HEK293 (cell line): Measurements from ENCODE around the gene INVS.

Experiments
- CTCF ChIA-PET: fragments of 350-600 bp; formaldehyde crosslinking; extraction: SDS; loops from one replicate; lab custom pipeline; 2021; ENCODE audit warnings: antibody characterized with exemption; lab: Yijun Ruan, JAX
- POLR2A ChIA-PET: fragments of 300-600 bp; formaldehyde crosslinking; extraction: SDS; loops from one replicate; lab custom pipeline; 2020; ENCODE audit warnings: antibody characterized with exemption, inconsistent platforms; lab: Yijun Ruan, JAX
- H3K27ac ChIP-seq: fragments of 200-500 bp; sonication (Bioruptor generic); 2 replicates; pipeline ENCODE4 v1.5.1; 2014; ENCODE audit warnings: low read depth, low read length, control low read depth, inconsistent platforms; ENCODE audit errors: extremely low read depth
- H3K36me3 ChIP-seq, 2 experiments: fragments of 200-500 bp in 1 of 2; sonication (Bioruptor generic) in 1 of 2; 1 replicate in 1 of 2; 2 replicates in 1 of 2; pipeline ENCODE4 v1.5.1; 2014 to 2017; ENCODE audit warnings: inconsistent platforms in 2 of 2, low read length in 2 of 2; ENCODE audit not compliant: control insufficient read depth in 2 of 2, insufficient read depth in 1 of 2
- H3K4me1 ChIP-seq: fragments of 200-500 bp; sonication (Bioruptor generic); 2 replicates; pipeline ENCODE4 v1.5.1; 2014; ENCODE audit warnings: mild to moderate bottlenecking, low read length, inconsistent platforms; ENCODE audit not compliant: control insufficient read depth, insufficient read depth
- H3K4me3 ChIP-seq: 2 replicates; pipeline ENCODE4 v1.5.1; 2011; ENCODE audit warnings: low read depth, mild to moderate bottlenecking, control low read depth, low read length, moderate library complexity
- H3K9me3 ChIP-seq: fragments of 200-500 bp; sonication (Bioruptor generic); 2 replicates; pipeline ENCODE4 v1.5.1; 2014; ENCODE audit warnings: low read depth, low read length, inconsistent platforms; ENCODE audit not compliant: control insufficient read depth, insufficient read depth
- GLIS2 ChIP-seq: fragments of 450-650 bp; formaldehyde crosslinking; IDR thresholded peaks from 2 replicates; pipeline ENCODE4 v1.5.1; 2016; ENCODE audit warnings: missing biosample characterization, missing genetic modification characterization
- HOXD13 ChIP-seq: sonication (generic); formaldehyde crosslinking; IDR thresholded peaks from 2 replicates; pipeline ENCODE4 v1.8.0; 2022; ENCODE audit warnings: missing genetic modification reagents, borderline replicate concordance
- MYNN ChIP-seq: fragments of 450-650 bp; formaldehyde crosslinking; IDR thresholded peaks from 2 replicates; pipeline ENCODE4 v1.5.1; 2016; ENCODE audit warnings: missing biosample characterization, missing genetic modification characterization, borderline replicate concordance
- ZFHX2 ChIP-seq: fragments of 450-650 bp; formaldehyde crosslinking; conservative IDR thresholded peaks from 2 replicates; pipeline ENCODE4 v1.5.1; 2016; ENCODE audit warnings: missing biosample characterization, missing genetic modification characterization
- ZFP37 ChIP-seq: fragments of 450-650 bp; formaldehyde crosslinking; IDR thresholded peaks from 2 replicates; pipeline ENCODE4 v1.5.1; 2016; ENCODE audit warnings: missing biosample characterization, missing genetic modification characterization
- ZNF133 ChIP-seq: fragments of 450-650 bp; formaldehyde crosslinking; IDR thresholded peaks from 2 replicates; pipeline ENCODE4 v1.5.1; 2016; ENCODE audit warnings: missing biosample characterization, missing genetic modification characterization
- ZNF157 ChIP-seq: fragments of 450-650 bp; formaldehyde crosslinking; IDR thresholded peaks from 2 replicates; pipeline ENCODE4 v1.5.1; 2016; ENCODE audit warnings: missing biosample characterization, missing genetic modification characterization
- ZNF16 ChIP-seq: fragments of 450-650 bp; formaldehyde crosslinking; IDR thresholded peaks from 2 replicates; pipeline ENCODE4 v1.5.1; 2016; ENCODE audit warnings: low read depth, missing biosample characterization, missing genetic modification characterization
- ZNF169 ChIP-seq: fragments of 450-650 bp; formaldehyde crosslinking; IDR thresholded peaks from 2 replicates; pipeline ENCODE4 v1.5.1; 2016; ENCODE audit warnings: missing biosample characterization, missing genetic modification characterization
- ZNF23 ChIP-seq: fragments of 450-650 bp; formaldehyde crosslinking; IDR thresholded peaks from 2 replicates; pipeline ENCODE4 v1.5.1; 2016; ENCODE audit warnings: missing biosample characterization, missing genetic modification characterization, borderline replicate concordance
- ZNF324 ChIP-seq: fragments of 450-650 bp; formaldehyde crosslinking; IDR thresholded peaks from 2 replicates; pipeline ENCODE4 v1.5.1; 2016; ENCODE audit warnings: missing biosample characterization, missing genetic modification characterization
- ZNF366 ChIP-seq: fragments of 450-650 bp; formaldehyde crosslinking; conservative IDR thresholded peaks from 2 replicates; pipeline ENCODE4 v1.5.1; 2016; ENCODE audit warnings: missing biosample characterization, missing genetic modification characterization
- ZNF391 ChIP-seq: fragments of 450-650 bp; formaldehyde crosslinking; IDR thresholded peaks from 2 replicates; pipeline ENCODE4 v1.5.1; 2016; ENCODE audit warnings: low read depth, missing biosample characterization, missing genetic modification characterization, borderline replicate concordance
- ZNF530 ChIP-seq: fragments of 450-650 bp; formaldehyde crosslinking; IDR thresholded peaks from 2 replicates; pipeline ENCODE4 v1.5.1; 2016; ENCODE audit warnings: low read depth, missing biosample characterization, missing genetic modification characterization
- ZNF768 ChIP-seq: fragments of 450-650 bp; formaldehyde crosslinking; IDR thresholded peaks from 2 replicates; pipeline ENCODE4 v1.5.1; 2018; ENCODE audit warnings: missing biosample characterization, mild to moderate bottlenecking, missing genetic modification characterization
- ZNF843 ChIP-seq: fragments of 450-650 bp; formaldehyde crosslinking; IDR thresholded peaks from 2 replicates; pipeline ENCODE4 v1.5.1; 2016; ENCODE audit warnings: missing biosample characterization, missing genetic modification characterization
- TF ChIP-seq, protein P1 (sequence below): fragments of 450-650 bp; formaldehyde crosslinking; IDR thresholded peaks from 2 replicates; pipeline ENCODE4 v1.5.1; 2017; ENCODE audit warnings: missing biosample characterization, missing genetic modification characterization
- TF ChIP-seq, protein P2 (sequence below): fragments of 450-650 bp; formaldehyde crosslinking; IDR thresholded peaks from 2 replicates; pipeline ENCODE4 v1.5.1; 2016; ENCODE audit warnings: missing biosample characterization, missing genetic modification characterization
- TF ChIP-seq, protein P3 (sequence below): fragments of 450-650 bp; formaldehyde crosslinking; IDR thresholded peaks from 2 replicates; pipeline ENCODE4 v1.5.1; 2016; ENCODE audit warnings: missing biosample characterization, missing genetic modification characterization
- TF ChIP-seq, protein P4 (sequence below): fragments of 450-650 bp; formaldehyde crosslinking; IDR thresholded peaks from 2 replicates; pipeline ENCODE4 v1.5.1; 2016; ENCODE audit warnings: missing biosample characterization, missing genetic modification characterization
- TF ChIP-seq, protein P5 (sequence below): fragments of 450-650 bp; formaldehyde crosslinking; IDR thresholded peaks from 2 replicates; pipeline ENCODE4 v1.5.1; 2016; ENCODE audit warnings: missing biosample characterization, missing genetic modification characterization

Gene INVS

DNA sequence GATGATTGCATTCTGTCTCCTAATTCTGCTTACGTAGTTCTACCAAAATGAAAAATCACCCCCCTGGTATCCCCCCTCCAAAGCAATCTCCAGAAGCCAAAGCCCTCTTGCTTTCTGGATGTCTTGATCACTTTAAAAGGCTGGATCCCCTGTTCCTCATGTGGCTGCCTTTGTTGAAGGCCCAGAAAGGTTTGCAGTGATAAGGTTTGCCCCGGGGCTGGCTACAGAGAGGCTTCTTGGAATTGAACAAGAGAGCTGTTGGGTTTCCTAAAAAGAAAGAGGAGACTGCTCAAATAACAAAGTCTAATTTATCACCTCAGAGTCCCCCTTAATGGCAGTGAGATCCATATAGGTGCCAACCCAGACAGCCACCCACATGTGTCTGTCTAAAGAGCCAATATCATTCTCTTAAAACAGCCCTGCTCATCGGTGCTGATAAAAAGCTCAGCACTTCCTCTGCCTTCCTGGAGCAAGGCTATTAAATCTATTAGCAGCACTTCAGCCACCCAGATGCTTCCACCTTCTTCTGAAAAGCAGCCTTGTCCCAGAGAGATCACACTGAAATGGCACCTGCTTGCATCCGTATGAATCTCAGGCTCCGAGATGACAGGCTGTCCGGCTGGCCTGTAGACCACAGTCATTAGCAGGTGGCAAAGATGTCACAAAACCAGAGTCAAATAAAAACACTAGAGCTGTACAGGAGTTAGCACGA, 182.8 kb downstream of the INVS start:
- ChIA-PET CTCF (no interaction called here), POLR2A (no interaction called here)
- TF ChIP-seq ZNF843 = no peak
- no peak for TF ChIP-seq ZNF169 (tag by site-specific recombination)
- TF ChIP-seq, protein P1, sequence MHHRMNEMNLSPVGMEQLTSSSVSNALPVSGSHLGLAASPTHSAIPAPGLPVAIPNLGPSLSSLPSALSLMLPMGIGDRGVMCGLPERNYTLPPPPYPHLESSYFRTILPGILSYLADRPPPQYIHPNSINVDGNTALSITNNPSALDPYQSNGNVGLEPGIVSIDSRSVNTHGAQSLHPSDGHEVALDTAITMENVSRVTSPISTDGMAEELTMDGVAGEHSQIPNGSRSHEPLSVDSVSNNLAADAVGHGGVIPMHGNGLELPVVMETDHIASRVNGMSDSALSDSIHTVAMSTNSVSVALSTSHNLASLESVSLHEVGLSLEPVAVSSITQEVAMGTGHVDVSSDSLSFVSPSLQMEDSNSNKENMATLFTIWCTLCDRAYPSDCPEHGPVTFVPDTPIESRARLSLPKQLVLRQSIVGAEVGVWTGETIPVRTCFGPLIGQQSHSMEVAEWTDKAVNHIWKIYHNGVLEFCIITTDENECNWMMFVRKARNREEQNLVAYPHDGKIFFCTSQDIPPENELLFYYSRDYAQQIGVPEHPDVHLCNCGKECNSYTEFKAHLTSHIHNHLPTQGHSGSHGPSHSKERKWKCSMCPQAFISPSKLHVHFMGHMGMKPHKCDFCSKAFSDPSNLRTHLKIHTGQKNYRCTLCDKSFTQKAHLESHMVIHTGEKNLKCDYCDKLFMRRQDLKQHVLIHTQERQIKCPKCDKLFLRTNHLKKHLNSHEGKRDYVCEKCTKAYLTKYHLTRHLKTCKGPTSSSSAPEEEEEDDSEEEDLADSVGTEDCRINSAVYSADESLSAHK (tag by site-specific recombination) = no peak
- TF ChIP-seq MYNN (tag by site-specific recombination) = no peak
- TF ChIP-seq, protein P2, sequence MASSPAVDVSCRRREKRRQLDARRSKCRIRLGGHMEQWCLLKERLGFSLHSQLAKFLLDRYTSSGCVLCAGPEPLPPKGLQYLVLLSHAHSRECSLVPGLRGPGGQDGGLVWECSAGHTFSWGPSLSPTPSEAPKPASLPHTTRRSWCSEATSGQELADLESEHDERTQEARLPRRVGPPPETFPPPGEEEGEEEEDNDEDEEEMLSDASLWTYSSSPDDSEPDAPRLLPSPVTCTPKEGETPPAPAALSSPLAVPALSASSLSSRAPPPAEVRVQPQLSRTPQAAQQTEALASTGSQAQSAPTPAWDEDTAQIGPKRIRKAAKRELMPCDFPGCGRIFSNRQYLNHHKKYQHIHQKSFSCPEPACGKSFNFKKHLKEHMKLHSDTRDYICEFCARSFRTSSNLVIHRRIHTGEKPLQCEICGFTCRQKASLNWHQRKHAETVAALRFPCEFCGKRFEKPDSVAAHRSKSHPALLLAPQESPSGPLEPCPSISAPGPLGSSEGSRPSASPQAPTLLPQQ = no peak
- no peak for TF ChIP-seq ZNF366 (tag by site-specific recombination)
- no peak for TF ChIP-seq ZNF23 (tag by site-specific recombination)
- TF ChIP-seq GLIS2 (tag by site-specific recombination) = no peak
- TF ChIP-seq ZNF768 (tag by site-specific recombination) = no peak
- H3K27ac ChIP-seq = no peak overlapping the region
- no peaks in the 10 kb centered on the region for H3K4me1 ChIP-seq
- no peaks in the 10 kb centered on the region for H3K9me3 ChIP-seq
- peaks cover 4 to 54% of the 10 kb centered on the region in 2 experiments; a peak in 2 of 3 replicates for H3K36me3 ChIP-seq
- no peak overlapping the region for H3K4me3 ChIP-seq

DNA sequence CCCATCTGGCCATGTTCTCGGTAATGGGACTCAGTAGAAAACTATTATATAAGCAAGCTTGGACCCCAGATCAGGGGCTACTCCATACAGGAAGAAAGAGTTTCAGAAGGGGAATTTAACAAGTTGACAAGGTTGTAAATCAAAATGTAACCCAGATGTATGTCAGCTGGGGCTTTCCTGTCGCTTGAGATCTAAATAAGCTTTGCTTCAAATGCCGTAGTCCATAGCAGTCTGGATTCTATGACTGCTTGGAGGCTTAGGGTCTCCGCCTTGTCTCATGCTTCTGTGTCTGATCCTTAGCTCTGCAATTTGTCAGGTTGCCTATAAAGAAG, 183.3 kb downstream of the INVS start:
- ChIA-PET CTCF (no interaction called here), POLR2A (no interaction called here)
- Histone ChIP-seq H3K27ac (no peak overlapping the region), H3K36me3 (peaks cover 4 to 54% of the 10 kb centered on the region in 2 experiments; a peak in 2 of 3 replicates), H3K9me3 (no peaks in the 10 kb centered on the region), H3K4me3 (no peak overlapping the region), H3K4me1 (no peaks in the 10 kb centered on the region)
- TF ChIP-seq HOXD13 (no peak), ZFP37 (tag by site-specific recombination) (no peak), ZNF530 (no peak), ZNF157 (tag by site-specific recombination) (no peak), ZFHX2 (tag by site-specific recombination) (no peak), ZNF324 (tag by site-specific recombination) (no peak), ZNF133 (tag by site-specific recombination) (no peak), ZNF768 (tag by site-specific recombination) (no peak), ZNF16 (tag by site-specific recombination) (no peak), ZNF391 (no peak)
- TF ChIP-seq, protein P3, sequence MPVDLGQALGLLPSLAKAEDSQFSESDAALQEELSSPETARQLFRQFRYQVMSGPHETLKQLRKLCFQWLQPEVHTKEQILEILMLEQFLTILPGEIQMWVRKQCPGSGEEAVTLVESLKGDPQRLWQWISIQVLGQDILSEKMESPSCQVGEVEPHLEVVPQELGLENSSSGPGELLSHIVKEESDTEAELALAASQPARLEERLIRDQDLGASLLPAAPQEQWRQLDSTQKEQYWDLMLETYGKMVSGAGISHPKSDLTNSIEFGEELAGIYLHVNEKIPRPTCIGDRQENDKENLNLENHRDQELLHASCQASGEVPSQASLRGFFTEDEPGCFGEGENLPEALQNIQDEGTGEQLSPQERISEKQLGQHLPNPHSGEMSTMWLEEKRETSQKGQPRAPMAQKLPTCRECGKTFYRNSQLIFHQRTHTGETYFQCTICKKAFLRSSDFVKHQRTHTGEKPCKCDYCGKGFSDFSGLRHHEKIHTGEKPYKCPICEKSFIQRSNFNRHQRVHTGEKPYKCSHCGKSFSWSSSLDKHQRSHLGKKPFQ (tag by site-specific recombination) = no peak
- TF ChIP-seq, protein P4, sequence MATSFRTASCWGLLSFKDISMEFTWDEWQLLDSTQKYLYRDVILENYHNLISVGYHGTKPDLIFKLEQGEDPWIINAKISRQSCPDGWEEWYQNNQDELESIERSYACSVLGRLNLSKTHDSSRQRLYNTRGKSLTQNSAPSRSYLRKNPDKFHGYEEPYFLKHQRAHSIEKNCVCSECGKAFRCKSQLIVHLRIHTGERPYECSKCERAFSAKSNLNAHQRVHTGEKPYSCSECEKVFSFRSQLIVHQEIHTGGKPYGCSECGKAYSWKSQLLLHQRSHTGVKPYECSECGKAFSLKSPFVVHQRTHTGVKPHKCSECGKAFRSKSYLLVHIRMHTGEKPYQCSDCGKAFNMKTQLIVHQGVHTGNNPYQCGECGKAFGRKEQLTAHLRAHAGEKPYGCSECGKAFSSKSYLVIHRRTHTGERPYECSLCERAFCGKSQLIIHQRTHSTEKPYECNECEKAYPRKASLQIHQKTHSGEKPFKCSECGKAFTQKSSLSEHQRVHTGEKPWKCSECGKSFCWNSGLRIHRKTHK (tag by site-specific recombination) = no peak
- TF ChIP-seq, protein P5, sequence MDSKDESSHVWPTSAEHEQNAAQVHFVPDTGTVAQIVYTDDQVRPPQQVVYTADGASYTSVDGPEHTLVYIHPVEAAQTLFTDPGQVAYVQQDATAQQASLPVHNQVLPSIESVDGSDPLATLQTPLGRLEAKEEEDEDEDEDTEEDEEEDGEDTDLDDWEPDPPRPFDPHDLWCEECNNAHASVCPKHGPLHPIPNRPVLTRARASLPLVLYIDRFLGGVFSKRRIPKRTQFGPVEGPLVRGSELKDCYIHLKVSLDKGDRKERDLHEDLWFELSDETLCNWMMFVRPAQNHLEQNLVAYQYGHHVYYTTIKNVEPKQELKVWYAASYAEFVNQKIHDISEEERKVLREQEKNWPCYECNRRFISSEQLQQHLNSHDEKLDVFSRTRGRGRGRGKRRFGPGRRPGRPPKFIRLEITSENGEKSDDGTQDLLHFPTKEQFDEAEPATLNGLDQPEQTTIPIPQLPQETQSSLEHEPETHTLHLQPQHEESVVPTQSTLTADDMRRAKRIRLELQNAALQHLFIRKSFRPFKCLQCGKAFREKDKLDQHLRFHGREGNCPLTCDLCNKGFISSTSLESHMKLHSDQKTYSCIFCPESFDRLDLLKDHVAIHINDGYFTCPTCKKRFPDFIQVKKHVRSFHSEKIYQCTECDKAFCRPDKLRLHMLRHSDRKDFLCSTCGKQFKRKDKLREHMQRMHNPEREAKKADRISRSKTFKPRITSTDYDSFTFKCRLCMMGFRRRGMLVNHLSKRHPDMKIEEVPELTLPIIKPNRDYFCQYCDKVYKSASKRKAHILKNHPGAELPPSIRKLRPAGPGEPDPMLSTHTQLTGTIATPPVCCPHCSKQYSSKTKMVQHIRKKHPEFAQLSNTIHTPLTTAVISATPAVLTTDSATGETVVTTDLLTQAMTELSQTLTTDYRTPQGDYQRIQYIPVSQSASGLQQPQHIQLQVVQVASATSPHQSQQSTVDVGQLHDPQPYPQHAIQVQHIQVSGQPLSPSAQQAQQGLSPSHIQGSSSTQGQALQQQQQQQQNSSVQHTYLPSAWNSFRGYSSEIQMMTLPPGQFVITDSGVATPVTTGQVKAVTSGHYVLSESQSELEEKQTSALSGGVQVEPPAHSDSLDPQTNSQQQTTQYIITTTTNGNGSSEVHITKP = no peak
